Astrocyte (in vitro differentiated cells and primary cell): ENCODE data around the gene MLST8. TPM values are rescaled to one million over a fixed set of nuclear protein-coding genes. Genes with fewer than 3 reads are reported as not detected.

ENCODE experiments used
- DNase-seq: peaks from one replicate; pipeline ENCODE4 v3.0.0-alpha.2; 2010; ENCODE audit warnings: low read depth
- FAIRE-seq: peaks from 2 replicates; lab custom pipeline; 2011; peaks lifted over from hg19 to GRCh38; lab: Jason Lieb, UNC
- H2AFZ ChIP-seq: 2 replicates; pipeline ENCODE4 v1.6.0; 2012; ENCODE audit warnings: low read depth, low read length, inconsistent platforms
- H3K27ac ChIP-seq: 2 replicates; pipeline ENCODE4 v1.5.1; 2011; ENCODE audit warnings: low read depth, low read length, inconsistent platforms
- H3K27me3 ChIP-seq: 2 replicates; pipeline ENCODE4 v1.6.0; 2011; ENCODE audit warnings: low read length, inconsistent platforms; ENCODE audit not compliant: insufficient read depth
- H3K36me3 ChIP-seq: 2 replicates; pipeline ENCODE4 v1.5.1; 2011; ENCODE audit warnings: low read length, inconsistent platforms; ENCODE audit not compliant: insufficient read depth
- H3K4me1 ChIP-seq: 2 replicates; pipeline ENCODE4 v1.5.1; 2011; ENCODE audit warnings: low read length, inconsistent platforms; ENCODE audit not compliant: insufficient read depth
- H3K4me2 ChIP-seq: 2 replicates; pipeline ENCODE4 v1.6.0; 2012; ENCODE audit warnings: low read length, inconsistent platforms
- H3K4me3 ChIP-seq: 2 replicates; pipeline ENCODE4 v1.5.1; 2011; ENCODE audit warnings: low read depth, mild to moderate bottlenecking, low read length, inconsistent platforms; ENCODE audit not compliant: insufficient read depth
- H3K79me2 ChIP-seq: 2 replicates; pipeline ENCODE4 v1.6.0; 2012; ENCODE audit warnings: mild to moderate bottlenecking, low read length, inconsistent platforms; ENCODE audit not compliant: insufficient read depth
- H3K9ac ChIP-seq: 2 replicates; pipeline ENCODE4 v1.6.0; 2012; ENCODE audit warnings: mild to moderate bottlenecking, low read length, inconsistent platforms
- H3K9me3 ChIP-seq: 2 replicates; pipeline ENCODE4 v1.5.1; 2012; ENCODE audit warnings: low read depth, mild to moderate bottlenecking, low read length, inconsistent platforms; ENCODE audit not compliant: insufficient read depth
- H4K20me1 ChIP-seq: 2 replicates; pipeline ENCODE4 v1.6.0; 2012; ENCODE audit warnings: low read length, inconsistent platforms; ENCODE audit not compliant: insufficient read depth
- H3K27ac Mint-ChIP-seq: one replicate; pipeline ENCODE4 v1.8.0; 2021; ENCODE audit warnings: mild to moderate bottlenecking, mixed read lengths; ENCODE audit not compliant: unreplicated experiment
- H3K27me3 Mint-ChIP-seq: one replicate; pipeline ENCODE4 v1.8.0; 2021; ENCODE audit warnings: low read depth, mixed read lengths; ENCODE audit not compliant: unreplicated experiment
- H3K36me3 Mint-ChIP-seq: one replicate; pipeline ENCODE4 v1.8.0; 2021; ENCODE audit warnings: low read depth, mixed read lengths; ENCODE audit not compliant: unreplicated experiment
- H3K4me1 Mint-ChIP-seq: one replicate; pipeline ENCODE4 v1.8.0; 2021; ENCODE audit warnings: low read depth, mixed read lengths; ENCODE audit not compliant: unreplicated experiment
- H3K4me3 Mint-ChIP-seq: one replicate; pipeline ENCODE4 v1.8.0; 2021; ENCODE audit warnings: mild to moderate bottlenecking, moderate library complexity, mixed read lengths; ENCODE audit not compliant: unreplicated experiment
- H3K9me3 Mint-ChIP-seq: one replicate; pipeline ENCODE4 v1.8.0; 2021; ENCODE audit warnings: mild to moderate bottlenecking, mixed read lengths; ENCODE audit not compliant: unreplicated experiment
- EZH2 ChIP-seq: IDR thresholded peaks from 2 replicates; pipeline ENCODE4 v1.6.1; 2012; ENCODE audit warnings: mild to moderate bottlenecking, low read length, inconsistent platforms; ENCODE audit not compliant: insufficient read depth
- total RNA-seq: library from RNA; stranded (reverse); gene quantifications from 2 replicates; pipeline ENCODE4 v1.2.1, GENCODE V29; 2021
- TF ChIP-seq, protein P1 (sequence below): IDR thresholded peaks from 2 replicates; pipeline ENCODE4 v1.5.1; 2011; ENCODE audit warnings: low read depth, mild to moderate bottlenecking, inconsistent platforms, low read length, moderate library complexity; ENCODE audit not compliant: insufficient read depth

The MLST8 gene
- total RNA-seq, 1 donor from 2014 or later = 34.7 TPM

- H3K27me3 Mint-ChIP-seq = no peaks in the 10 kb centered on the region
- no peaks in the 10 kb centered on the region for H3K9me3 Mint-ChIP-seq
- peak overlapping the region; percentile 36 for H3K4me2 ChIP-seq
- FAIRE-seq = no peak
- peak overlapping the region; percentile 73 for H3K4me3 Mint-ChIP-seq
- peaks cover 53% of the 10 kb centered on the region for H3K79me2 ChIP-seq
- no peak overlapping the region for H2AFZ ChIP-seq
- H3K27ac Mint-ChIP-seq = peak overlapping the region; percentile 10
- no peak for TF ChIP-seq EZH2
- TF ChIP-seq, protein P1, sequence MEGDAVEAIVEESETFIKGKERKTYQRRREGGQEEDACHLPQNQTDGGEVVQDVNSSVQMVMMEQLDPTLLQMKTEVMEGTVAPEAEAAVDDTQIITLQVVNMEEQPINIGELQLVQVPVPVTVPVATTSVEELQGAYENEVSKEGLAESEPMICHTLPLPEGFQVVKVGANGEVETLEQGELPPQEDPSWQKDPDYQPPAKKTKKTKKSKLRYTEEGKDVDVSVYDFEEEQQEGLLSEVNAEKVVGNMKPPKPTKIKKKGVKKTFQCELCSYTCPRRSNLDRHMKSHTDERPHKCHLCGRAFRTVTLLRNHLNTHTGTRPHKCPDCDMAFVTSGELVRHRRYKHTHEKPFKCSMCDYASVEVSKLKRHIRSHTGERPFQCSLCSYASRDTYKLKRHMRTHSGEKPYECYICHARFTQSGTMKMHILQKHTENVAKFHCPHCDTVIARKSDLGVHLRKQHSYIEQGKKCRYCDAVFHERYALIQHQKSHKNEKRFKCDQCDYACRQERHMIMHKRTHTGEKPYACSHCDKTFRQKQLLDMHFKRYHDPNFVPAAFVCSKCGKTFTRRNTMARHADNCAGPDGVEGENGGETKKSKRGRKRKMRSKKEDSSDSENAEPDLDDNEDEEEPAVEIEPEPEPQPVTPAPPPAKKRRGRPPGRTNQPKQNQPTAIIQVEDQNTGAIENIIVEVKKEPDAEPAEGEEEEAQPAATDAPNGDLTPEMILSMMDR = no peak
- peak overlapping the region; percentile 10 for H3K9ac ChIP-seq
- H3K36me3 ChIP-seq = peaks cover 2% of the 10 kb centered on the region
- H4K20me1 ChIP-seq = peaks cover 68% of the 10 kb centered on the region
- H3K9me3 ChIP-seq = no peaks in the 10 kb centered on the region
- no peaks in the 10 kb centered on the region for H3K27me3 ChIP-seq
- no peak for DNase-seq
- H3K27ac ChIP-seq = no peak overlapping the region
- no peak overlapping the region for H3K4me3 ChIP-seq
- peaks cover 9% of the 10 kb centered on the region for H3K4me1 ChIP-seq
- peaks cover 6% of the 10 kb centered on the region for H3K36me3 Mint-ChIP-seq
- peaks cover 7% of the 10 kb centered on the region for H3K4me1 Mint-ChIP-seq
Measured at GRCh38 chr16:2226245-2226793, 21.1 kb downstream of the MLST8 start.

GRCh38 chr16:2226918-2227317 is 21.7 kb downstream of the MLST8 start:
- DNase-seq (no peak), FAIRE-seq (no peak)
- peaks cover 4% of the 10 kb centered on the region for H3K36me3 ChIP-seq
- H3K27ac Mint-ChIP-seq = no peak overlapping the region
- H3K9me3 ChIP-seq = no peaks in the 10 kb centered on the region
- H3K79me2 ChIP-seq = peaks cover 53% of the 10 kb centered on the region
- peaks cover 7% of the 10 kb centered on the region for H3K4me1 Mint-ChIP-seq
- H3K27me3 ChIP-seq = no peaks in the 10 kb centered on the region
- TF ChIP-seq, protein P1 = no peak
- TF ChIP-seq EZH2 = no peak
- H3K27me3 Mint-ChIP-seq = no peaks in the 10 kb centered on the region
- H4K20me1 ChIP-seq = peaks cover 74% of the 10 kb centered on the region
- no peak overlapping the region for H3K27ac ChIP-seq
- no peak overlapping the region for H3K4me2 ChIP-seq
- no peak overlapping the region for H2AFZ ChIP-seq
- H3K9me3 Mint-ChIP-seq = no peaks in the 10 kb centered on the region
- H3K4me3 ChIP-seq = no peak overlapping the region
- peaks cover 9% of the 10 kb centered on the region for H3K4me1 ChIP-seq
- H3K9ac ChIP-seq = no peak overlapping the region
- no peak overlapping the region for H3K4me3 Mint-ChIP-seq
- H3K36me3 Mint-ChIP-seq = peaks cover 6% of the 10 kb centered on the region

- Mint-ChIP-seq H3K9me3 (no peaks in the 10 kb centered on the region), H3K27me3 (no peaks in the 10 kb centered on the region), H3K27ac (no peak overlapping the region), H3K4me3 (no peak overlapping the region), H3K36me3 (peaks cover 6% of the 10 kb centered on the region), H3K4me1 (peaks cover 7% of the 10 kb centered on the region)
- DNase-seq (no peak), FAIRE-seq (no peak)
- Histone ChIP-seq H4K20me1 (peaks cover 75% of the 10 kb centered on the region), H3K27me3 (no peaks in the 10 kb centered on the region), H3K36me3 (peaks cover 4% of the 10 kb centered on the region), H3K27ac (no peak overlapping the region), H3K9me3 (no peaks in the 10 kb centered on the region), H3K4me3 (no peak overlapping the region), H3K9ac (no peak overlapping the region), H2AFZ (no peak overlapping the region), H3K4me1 (peaks cover 9% of the 10 kb centered on the region), H3K79me2 (peaks cover 53% of the 10 kb centered on the region), H3K4me2 (no peak overlapping the region)
- no peak for TF ChIP-seq EZH2
- TF ChIP-seq, protein P1 = no peak
Measured at GRCh38 chr16:2228161-2228824, 23.0 kb downstream of the MLST8 start.
